ENCODE measurements around the gene KRT34.

The KRT34 gene

DNA sequence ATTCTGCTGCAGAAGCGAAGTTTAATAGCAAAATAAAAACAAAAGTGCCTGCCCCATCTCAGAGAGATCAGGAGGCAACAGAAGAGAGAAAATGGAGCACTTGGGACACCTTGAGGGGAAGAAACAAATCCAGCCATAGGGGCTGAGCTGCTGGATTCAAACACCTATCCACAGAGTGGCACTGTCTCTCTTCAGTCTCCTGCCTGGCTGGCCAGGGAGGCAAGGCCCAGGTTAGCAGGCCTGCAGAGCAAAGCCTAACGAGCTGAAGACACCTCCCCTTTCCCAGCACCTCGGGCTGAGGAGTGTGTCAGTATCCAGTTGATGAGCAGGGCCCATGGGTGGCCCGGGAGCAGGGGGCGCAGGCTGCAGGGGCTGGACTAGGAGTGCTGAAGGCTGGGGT is 24.1 kb upstream of the KRT34 start:
- TF ChIP-seq, protein P1, sequence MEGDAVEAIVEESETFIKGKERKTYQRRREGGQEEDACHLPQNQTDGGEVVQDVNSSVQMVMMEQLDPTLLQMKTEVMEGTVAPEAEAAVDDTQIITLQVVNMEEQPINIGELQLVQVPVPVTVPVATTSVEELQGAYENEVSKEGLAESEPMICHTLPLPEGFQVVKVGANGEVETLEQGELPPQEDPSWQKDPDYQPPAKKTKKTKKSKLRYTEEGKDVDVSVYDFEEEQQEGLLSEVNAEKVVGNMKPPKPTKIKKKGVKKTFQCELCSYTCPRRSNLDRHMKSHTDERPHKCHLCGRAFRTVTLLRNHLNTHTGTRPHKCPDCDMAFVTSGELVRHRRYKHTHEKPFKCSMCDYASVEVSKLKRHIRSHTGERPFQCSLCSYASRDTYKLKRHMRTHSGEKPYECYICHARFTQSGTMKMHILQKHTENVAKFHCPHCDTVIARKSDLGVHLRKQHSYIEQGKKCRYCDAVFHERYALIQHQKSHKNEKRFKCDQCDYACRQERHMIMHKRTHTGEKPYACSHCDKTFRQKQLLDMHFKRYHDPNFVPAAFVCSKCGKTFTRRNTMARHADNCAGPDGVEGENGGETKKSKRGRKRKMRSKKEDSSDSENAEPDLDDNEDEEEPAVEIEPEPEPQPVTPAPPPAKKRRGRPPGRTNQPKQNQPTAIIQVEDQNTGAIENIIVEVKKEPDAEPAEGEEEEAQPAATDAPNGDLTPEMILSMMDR (IDR thresholded peaks at IDR 0.05; ENCODE audit: insufficient read depth, low read depth, low read length, missing control alignments) = no peak
- no peak for DNase-seq (ENCODE audit: low read depth)

DNA sequence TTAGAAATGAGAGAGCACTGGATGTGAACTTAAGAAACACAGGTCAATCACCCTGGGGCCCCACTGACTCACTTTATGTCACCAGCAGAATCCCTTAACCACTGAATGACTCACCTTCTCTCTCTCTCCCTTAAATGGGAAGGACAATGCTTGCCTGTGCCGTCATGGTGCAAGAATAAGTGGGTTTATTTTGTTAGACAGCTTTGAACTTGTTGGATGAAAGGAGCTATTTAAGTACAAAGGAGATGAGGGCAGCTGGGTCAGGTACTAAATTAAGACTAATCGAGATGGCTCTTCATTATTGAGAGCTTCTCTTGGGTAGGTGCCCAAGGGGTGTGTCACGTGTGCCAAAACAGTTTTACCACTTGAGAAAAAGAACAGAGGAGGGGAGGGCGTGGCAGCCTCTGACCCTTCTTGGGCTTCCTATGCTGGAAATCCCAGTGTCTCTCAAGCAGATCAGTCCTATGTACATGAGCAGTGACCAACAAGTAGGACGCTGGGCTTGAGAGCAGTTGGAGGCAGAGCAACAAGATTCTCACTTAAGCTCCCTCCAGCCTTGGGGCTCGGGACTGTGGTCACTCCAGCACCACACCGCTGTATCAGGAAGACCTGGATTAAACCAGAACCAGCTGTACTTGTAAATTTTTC is 22.0 kb upstream of the KRT34 start:
- no peak overlapping the region for H3K4me3 ChIP-seq (ENCODE audit: low read depth, low read length)
- DNase-seq (ENCODE audit: low read depth) = peak; percentile 5
- TF ChIP-seq, protein P1 (IDR thresholded peaks at IDR 0.05; ENCODE audit: insufficient read depth, low read depth, low read length, missing control alignments) = no peak

More for the DNA sequence above, 24.1 kb upstream of the KRT34 start:
- no peak overlapping the region for H3K4me3 ChIP-seq (ENCODE audit: low read depth, low read length)

DNA sequence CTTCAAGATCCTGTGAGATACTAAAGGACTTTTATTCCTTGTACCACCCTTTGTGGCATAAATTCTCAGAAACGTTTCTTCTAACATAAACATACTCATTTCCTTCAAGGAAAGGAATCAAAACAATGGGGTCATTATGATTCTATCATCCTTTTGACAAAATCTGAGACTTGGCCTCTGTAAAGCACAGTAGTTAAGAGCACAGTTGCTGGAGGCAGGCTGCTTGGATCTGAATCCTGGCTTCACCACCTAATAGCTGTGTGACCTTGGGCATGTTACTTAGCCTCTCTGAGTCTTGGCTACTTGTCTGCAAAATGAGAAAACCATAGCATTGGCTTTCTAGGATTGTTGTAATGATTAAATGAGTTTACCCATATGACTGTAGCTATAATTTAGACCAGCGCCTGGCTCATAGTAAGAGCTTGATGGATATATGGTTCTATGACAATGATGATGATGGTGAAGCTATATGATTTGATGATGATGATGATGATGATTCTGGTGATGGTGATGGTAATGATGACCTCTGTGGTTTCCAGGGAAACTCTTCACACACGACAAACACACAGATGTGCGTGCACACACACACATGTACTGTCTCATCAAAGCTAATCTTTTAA is 21.4 kb upstream of the KRT34 start:
- H3K4me3 ChIP-seq (ENCODE audit: low read depth, low read length) = no peak overlapping the region
- TF ChIP-seq, protein P1 (IDR thresholded peaks at IDR 0.05; ENCODE audit: insufficient read depth, low read depth, low read length, missing control alignments) = no peak
- DNase-seq (ENCODE audit: low read depth) = no peak

DNA sequence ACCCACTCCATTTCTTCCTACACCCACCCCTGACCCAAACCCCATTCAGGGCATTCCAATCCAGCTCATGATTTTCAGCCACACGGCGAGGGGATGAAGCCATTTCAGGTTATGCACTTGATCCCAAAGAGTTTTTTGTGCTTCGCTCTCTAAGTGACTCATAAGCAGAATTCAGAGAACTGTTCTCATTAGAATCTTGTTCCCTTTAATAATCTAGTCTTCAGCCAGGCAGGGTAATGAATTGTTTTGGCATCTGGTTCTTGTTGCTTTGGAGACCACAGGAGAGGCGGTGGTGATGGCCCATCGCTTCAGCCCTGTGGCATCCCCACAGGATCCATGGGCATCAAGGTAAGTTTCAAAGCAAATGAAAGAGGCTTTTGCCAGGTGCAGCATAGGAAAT is 20.1 kb upstream of the KRT34 start:
- H3K4me3 ChIP-seq (ENCODE audit: low read depth, low read length) = no peak overlapping the region
- TF ChIP-seq, protein P1 (IDR thresholded peaks at IDR 0.05; ENCODE audit: insufficient read depth, low read depth, low read length, missing control alignments) = no peak
- no peak for DNase-seq (ENCODE audit: low read depth)

DNA sequence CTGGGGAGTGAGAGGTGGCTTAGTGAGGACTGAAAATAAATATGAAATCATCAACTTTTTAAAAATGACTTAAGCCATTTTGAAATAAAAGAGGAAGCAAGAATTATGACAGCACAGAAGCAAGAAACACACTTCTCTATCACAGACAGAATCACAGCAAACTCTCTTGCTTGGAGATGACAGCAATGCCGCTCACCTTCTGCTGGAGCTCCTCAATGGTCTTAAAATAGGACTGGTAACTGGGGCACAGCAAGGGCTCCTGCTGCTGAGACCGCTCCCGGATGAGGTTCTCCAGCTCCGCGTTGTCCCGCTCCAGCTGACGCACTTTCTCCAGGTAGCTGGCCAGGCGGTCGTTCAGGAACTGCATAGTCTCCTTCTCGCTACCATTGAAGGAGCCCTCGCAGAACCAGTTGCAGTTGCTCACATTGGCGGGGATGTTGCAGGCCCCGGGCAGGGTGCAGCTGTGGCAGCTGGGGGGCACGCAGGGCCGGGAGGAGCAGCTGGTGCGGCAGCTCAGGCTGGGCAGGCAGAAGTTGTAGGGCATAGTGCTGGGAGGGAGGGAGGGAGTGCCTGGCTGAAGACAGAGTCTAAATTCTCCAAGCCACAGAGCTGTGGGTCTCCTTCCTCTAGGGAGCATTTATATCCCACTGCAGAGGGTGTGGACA is 15.0 kb upstream of the KRT34 start, which contains the start of gene KRT31:
Gene KRT31, minus strand, starts transcription at position 613 of the 665 bp plus-strand sequence. Its CDS starts 69 bp downstream, at position 544.
- TF ChIP-seq, protein P1 (IDR thresholded peaks at IDR 0.05; ENCODE audit: insufficient read depth, low read depth, low read length, missing control alignments) = no peak
- H3K4me3 ChIP-seq (ENCODE audit: low read depth, low read length) = no peak within 1 kb of the TSS
- DNase-seq (ENCODE audit: low read depth) = no peak

DNA sequence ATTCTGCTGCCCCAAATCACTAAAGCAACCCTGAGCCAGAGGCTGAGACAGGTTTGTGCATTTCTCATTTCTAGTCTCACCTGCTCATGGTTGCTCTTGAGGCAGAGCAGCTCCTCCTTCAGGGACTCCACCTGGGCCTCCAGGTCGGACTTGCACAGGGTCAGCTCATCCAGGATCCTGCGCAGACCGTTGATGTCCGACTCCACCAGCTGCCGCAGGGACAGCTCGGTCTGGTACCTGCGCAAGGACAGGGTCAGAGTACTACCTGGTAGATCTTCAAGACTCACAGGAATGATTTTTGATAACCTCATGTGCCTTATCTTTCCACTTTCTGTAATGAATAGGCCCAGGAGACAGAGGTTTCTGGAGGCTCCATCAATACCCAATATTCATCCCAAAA is 14.2 kb upstream of the KRT34 start:
- no peak for DNase-seq (ENCODE audit: low read depth)
- H3K4me3 ChIP-seq (ENCODE audit: low read depth, low read length) = no peak overlapping the region
- TF ChIP-seq, protein P1 (IDR thresholded peaks at IDR 0.05; ENCODE audit: insufficient read depth, low read depth, low read length, missing control alignments) = no peak

Data from GM12865 (cell line).